GM04504 (cell line): ENCODE measurements around the gene PROSER3.

Experiments
- DNase-seq: peaks from one replicate; pipeline ENCODE4 v3.0.0-alpha.2; 2012; ENCODE audit warnings: low read depth

The PROSER3 gene

DNA sequence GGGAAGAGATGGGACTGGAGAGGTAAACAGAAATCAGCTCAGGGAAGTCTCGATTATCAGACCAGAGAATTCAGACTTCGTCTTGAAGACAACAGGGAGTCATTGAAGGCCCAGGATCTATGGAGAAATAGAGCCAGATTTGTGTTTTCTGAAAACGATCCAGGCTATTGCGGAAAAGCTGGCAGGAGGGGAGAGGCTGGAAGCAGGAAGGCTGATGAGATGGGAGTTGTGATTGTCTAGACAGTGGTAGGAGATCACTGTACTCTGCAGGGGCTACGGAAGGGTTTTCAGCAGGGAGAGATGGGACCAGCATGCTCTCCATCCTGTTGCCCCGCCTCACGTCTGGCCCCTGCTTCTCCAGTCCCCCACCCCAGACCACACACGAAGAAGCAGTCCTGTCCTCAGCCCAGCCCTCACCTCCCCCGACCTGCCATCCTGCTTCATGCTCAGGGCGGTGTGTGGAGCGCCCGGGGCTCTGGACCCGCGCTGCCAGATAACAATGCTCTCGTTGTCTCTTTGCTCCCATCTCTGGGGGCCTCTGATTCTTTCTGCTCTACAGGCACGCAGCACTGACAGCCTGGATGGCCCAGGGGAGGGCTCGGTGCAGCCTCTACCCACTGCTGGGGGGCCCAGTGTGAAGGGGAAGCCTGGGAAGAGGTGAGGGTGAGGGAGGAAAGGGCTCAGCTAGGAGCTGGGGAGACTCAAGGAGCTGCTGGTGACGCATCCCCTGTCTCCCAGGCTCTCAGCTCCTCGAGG lies 19.3 kb downstream of the PROSER3 start:
- no peak for DNase-seq

DNA sequence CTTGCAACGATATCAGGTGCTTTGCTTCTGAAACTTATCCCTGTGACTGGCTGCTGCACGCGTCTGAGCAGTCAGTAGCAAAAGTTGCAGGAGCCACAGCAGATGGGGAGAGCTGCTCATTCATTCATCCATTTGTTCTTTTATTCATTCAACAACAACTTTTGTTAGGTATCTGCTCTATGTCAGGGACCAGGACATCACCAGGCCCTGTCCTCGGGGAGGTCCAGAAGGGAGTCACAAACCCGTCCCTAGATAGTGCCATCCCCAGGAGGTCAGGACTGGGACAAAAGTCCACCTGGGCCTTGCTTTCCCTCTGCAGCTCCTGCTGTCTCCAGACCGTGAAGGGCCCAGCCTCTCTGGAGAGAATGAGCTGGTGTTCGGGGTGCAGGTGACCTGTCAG lies 20.0 kb downstream of the PROSER3 start:
- no peak for DNase-seq

DNA sequence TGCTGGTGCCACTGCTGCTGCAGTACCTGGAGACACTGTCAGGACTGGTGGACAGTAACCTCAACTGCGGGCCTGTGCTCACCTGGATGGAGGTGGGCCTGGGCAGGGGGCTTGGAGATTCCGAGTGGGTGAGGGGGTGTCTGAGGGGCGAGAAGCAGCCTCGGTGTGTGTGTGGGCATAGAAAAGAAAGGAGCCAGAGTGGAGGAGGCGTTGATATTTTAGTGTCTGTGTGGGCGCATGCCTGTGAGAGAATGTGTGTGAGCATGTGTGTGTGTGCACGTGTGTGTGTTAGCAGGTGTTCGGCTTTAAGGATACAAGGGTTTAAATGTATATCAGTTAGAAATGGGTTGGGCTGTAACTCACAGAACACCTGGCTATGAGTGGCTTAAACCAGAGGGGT lies 21.1 kb downstream of the PROSER3 start:
- no peak for DNase-seq

DNA sequence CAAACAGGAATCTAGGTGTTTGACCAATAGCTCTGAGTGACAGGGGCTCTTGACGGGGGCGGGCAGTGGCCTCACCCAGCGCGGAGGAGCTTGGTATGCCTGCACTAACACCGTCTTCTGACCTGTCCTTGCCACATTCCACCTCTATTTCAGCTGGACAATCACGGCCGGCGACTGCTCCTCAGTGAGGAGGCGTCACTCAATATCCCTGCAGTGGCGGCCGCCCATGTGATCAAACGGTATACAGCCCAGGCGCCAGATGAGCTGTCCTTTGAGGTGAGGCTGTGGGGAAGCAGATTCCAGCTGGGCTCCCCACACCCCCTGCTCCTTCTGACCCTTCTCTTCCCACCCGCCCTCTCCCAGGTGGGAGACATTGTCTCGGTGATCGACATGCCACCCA lies 22.1 kb downstream of the PROSER3 start:
- no peak for DNase-seq

DNA sequence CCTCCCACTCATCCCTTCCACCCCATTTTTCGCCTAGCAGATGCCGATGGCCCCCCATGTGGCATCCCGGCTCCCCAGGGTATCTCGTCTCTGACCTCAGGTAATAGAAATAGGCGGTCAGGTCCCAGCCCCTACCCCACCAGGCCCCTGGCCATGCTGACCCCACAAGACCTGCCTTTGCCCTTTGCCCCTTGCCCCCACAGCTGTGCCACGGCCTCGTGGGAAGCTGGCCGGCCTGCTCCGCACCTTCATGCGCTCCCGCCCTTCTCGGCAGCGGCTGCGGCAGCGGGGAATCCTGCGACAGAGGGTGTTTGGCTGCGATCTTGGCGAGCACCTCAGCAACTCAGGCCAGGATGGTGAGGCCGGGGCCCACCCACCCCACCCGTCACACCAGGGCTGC lies 22.7 kb downstream of the PROSER3 start:
- DNase-seq: no peak

DNA sequence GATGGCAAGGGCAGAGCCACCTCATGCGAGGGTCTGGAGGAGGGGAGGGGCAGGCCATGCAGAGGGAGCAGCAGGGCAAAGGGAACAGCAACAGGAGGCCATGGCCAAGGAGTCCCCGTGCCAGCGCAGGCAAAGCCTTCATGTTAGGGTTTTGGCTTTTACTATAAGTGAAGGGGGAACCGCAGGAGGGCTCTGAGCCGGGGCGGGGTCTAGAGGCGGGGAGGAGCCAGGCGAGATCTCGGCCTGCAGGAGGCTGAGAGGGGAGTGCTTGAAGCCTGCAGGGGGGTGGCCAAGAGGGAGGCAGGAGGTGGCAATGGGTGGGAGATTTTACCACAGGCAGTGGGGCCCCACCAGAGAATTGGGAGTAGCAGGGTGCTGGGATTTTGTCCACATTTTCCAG lies 23.7 kb downstream of the PROSER3 start:
- no peak for DNase-seq

DNA sequence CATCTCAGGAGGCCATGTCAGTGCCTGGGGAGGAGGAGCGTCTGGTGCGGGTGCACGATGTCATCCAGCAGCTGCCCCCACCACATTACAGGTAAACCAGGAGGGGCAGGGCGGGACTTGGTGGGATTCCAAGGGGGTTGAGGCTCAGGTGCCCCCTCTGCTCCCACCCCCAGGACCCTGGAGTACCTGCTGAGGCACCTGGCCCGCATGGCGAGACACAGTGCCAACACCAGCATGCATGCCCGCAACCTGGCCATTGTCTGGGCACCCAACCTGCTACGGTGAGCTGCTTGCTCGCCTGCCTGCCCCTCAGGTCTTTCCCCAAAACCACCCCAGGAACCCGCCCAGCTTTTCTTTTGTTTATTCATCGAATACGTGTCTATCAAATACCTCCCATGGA lies 24.6 kb downstream of the PROSER3 start:
- DNase-seq: no peak

DNA sequence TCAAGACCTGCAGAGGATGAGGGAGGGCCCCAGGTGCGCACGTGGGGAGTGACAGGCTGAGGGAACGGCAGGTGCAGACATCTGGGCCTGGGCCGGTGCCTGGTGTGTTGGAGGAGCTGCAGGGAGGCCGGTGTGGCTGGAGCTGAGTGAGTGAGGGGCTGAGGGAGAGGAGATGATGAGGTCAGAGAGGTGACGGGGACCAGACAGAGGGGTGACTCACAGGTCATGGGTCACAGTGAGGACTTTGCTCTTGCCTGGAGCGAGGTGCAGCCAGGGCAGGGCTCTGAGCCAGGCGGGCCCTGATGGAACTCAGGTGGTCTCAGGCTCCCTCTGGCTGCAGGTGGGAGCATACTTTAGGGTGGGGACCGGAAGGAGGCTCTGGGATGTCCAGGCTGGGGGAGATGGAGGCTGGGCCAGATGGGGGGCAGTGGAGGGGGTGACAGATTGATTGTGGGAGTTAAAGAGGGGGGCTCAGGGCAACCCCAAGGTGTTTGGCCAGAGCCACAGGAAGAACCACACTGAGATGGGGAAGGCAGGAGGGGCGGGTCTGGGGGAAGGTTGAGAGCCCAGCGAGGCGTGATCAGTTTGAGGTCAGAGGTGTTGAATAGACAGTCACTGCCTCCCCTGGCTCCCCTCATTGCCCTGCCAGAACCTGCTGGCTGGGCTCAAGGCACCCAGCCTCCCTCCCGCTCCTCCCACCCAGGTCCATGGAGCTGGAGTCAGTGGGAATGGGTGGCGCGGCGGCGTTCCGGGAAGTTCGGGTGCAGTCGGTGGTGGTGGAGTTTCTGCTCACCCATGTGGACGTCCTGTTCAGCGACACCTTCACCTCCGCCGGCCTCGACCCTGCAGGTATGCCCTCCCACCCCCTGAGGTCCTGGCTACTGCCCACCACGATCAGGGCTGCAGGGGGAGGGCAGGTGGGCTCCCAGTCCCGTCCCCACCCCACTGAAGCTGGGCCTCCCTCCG lies 25.8 kb downstream of the PROSER3 start:
- DNase-seq: no peak

DNA sequence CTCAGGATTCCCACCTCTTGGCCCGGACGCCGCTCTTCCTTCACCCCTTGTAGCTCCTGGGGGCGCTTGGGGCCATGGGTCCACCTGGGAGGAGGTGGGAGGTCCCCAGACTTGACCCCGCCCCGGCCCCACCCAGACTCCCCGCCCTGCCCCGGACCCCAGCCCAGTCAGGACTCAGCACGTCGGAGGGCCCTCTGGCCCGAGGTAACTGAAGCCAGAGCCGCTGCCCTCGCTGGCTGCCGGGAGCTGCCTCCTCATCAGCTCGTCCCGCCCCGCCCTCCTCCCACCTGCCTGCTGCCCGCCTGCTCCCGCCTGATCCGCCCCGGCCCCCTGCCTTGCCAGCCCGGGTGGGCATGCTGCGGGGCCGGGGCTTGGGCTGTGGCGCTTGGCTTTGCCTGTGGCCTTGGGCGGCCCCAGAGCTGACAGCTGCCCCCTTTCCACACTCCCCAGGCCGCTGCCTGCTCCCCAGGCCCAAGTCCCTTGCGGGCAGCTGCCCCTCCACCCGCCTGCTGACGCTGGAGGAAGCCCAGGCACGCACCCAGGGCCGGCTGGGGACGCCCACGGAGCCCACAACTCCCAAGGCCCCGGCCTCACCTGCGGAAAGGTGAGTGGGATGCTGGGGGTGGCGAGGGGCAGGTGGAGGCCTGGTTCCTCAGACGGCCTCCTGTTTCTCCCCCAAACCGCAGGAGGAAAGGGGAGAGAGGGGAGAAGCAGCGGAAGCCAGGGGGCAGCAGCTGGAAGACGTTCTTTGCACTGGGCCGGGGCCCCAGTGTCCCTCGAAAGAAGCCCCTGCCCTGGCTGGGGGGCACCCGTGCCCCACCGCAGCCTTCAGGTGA lies 26.7 kb downstream of the PROSER3 start:
- DNase-seq: no peak

DNA sequence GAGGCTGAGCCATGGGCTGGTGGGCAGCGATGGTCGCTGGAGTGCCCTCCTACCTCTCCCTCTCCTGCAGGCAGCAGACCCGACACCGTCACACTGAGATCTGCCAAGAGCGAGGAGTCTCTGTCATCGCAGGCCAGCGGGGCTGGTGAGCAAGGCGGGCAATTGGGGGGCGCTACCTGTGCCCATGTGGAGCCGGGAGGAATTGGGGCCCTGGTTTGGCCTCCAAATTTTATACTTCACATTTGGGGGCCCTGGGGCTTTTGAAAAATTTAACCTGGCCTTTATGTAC lies 27.3 kb downstream of the PROSER3 start:
- no peak for DNase-seq

DNA sequence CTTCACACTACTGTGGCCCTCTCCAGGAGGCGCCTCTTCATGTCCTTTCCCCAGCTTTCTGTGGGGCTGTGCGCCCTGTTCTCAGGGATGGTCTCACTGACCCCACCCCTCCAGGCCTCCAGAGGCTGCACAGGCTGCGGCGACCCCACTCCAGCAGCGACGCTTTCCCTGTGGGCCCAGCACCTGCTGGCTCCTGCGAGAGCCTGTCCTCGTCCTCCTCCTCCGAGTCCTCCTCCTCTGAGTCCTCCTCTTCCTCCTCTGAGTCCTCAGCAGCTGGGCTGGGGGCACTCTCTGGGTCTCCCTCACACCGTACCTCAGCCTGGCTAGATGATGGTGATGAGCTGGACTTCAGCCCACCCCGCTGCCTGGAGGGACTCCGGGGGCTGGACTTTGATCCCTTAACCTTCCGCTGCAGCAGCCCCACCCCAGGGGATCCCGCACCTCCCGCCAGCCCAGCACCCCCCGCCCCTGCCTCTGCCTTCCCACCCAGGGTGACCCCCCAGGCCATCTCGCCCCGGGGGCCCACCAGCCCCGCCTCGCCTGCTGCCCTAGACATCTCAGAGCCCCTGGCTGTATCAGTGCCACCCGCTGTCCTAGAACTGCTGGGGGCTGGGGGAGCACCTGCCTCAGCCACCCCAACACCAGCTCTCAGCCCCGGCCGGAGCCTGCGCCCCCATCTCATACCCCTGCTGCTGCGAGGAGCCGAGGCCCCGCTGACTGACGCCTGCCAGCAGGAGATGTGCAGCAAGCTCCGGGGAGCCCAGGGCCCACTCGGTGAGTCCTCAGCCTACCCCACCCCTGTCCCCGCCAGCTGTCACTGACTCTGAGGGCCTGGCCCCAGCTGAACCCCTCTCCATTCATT lies 28.6 kb downstream of the PROSER3 start:
- no peak for DNase-seq

DNA sequence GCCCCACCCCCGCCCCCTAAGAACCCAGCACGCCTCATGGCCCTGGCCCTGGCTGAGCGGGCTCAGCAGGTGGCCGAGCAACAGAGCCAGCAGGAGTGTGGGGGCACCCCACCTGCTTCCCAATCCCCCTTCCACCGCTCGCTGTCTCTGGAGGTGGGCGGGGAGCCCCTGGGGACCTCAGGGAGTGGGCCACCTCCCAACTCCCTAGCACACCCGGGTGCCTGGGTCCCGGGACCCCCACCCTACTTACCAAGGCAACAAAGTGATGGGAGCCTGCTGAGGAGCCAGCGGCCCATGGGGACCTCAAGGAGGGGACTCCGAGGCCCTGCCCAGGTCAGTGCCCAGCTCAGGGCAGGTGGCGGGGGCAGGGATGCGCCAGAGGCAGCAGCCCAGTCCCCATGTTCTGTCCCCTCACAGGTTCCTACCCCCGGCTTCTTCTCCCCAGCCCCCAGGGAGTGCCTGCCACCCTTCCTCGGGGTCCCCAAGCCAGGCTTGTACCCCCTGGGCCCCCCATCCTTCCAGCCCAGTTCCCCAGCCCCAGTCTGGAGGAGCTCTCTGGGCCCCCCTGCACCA lies 29.3 kb downstream of the PROSER3 start:
- DNase-seq: no peak

DNA sequence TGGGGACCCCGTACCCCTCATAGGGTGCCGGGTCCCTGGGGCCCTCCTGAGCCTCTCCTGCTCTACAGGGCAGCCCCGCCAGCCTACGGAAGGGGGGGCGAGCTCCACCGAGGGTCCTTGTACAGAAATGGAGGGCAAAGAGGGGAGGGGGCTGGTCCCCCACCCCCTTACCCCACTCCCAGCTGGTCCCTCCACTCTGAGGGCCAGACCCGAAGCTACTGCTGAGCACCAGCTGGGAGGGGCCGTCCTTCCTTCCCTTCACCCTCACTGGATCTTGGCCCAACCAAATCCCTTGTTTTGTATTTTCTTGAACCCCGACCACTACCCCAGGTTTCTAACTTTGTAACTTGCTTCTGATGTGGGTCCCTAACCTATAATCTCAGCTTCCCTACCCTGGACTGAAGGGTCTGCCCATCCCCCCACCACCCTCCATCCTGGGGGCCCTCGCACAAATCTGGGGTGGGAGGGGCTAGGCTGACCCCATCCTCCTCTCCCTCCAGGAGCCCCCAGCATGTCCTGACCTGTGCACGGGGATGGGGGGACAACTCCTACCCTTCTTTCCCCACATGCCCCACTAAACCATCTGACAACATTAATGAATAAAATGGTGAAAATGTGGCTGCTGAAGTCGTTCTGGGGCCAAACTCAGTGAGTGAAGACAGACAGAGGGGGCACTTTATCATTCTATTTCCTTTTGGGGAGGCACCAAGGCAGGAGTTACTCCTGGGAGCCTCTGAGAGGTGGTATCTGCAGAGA lies 30.4 kb downstream of the PROSER3 start:
- DNase-seq: no peak

DNA sequence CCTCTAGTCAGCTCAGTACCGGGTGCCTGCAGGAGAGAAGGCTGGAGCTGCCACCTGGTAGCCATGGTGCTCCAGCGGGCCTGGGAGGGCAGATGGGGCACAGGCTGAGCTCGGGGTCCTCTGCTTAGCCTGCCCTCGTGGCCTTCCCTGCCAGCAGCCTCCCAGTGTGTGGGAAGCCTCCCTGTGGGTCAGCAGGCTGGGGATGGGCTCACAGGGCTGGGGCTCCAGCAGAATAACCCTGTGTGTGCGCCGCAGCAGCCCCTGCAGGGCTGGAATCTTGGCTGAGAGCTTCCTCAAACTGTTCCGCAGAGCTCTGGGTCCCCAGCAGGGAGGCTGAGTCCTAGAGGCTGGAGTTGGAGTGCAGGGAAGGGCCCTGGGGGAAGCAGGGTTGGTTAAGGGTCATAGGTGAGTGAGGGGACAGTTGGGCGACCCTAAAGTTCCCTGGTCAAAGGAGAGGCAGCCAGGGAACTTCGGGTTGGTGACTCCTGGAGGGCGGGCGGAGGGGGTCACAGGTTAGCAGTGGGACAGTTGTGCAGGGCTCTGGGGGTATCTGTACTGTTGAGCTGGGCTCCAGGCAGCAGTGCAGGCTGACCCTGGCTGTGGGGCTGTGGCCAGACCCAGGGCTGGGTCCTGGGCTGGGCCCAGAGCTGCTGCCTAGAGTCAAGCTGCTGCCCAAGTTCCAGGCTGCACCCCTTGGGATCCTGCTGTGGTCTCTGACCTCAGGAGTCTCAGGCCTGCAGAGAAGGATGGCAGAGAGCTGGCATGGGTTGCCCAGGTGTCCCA lies 31.4 kb downstream of the PROSER3 start:
- DNase-seq: no peak

DNA sequence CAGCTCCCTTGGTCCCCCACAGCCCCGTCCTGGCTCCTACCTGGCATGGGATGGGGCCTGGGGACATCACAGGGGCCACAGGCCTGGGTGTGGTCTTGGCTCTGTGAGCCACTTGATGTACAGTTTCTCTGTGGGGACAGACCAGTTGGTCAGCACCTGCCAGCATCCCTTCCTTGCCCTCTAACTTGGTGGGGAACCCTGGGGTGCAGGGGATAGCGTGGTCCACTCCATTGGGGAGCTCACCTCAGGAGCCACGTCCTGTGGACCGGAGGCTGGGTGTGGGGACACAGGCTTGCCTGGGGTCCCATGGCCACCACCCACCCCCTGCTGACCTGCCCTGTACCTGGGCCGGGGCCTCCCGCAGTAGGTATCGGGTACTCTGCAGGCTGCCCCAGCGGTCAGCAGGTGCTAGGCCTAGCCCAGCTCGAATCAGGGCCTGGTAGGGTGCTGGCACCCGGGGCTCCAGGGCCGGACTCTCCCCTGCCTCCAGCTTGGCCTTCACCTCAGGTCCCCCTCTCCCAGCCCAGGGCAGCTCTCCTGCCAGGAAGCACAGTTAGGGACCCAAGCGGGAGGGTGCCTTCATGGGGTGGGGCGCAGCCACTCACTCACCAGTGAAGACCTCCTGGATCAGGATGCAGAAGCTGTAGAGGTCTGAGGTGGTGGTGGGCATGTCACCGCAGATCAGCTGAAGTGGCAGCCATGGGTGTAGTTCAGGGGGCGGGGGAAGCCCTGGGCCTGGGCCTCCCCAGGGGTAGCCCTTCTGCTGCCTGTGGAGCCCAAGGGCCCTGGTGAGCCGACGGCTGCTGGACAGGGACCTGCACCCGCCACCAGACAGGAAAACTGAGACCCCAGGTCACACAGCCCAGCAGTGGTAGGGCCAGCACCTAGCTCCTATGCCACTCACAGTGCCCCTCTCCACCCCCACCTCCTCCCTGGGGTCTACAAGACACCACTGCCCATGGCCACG lies 32.3 kb downstream of the PROSER3 start:
- no peak for DNase-seq

DNA sequence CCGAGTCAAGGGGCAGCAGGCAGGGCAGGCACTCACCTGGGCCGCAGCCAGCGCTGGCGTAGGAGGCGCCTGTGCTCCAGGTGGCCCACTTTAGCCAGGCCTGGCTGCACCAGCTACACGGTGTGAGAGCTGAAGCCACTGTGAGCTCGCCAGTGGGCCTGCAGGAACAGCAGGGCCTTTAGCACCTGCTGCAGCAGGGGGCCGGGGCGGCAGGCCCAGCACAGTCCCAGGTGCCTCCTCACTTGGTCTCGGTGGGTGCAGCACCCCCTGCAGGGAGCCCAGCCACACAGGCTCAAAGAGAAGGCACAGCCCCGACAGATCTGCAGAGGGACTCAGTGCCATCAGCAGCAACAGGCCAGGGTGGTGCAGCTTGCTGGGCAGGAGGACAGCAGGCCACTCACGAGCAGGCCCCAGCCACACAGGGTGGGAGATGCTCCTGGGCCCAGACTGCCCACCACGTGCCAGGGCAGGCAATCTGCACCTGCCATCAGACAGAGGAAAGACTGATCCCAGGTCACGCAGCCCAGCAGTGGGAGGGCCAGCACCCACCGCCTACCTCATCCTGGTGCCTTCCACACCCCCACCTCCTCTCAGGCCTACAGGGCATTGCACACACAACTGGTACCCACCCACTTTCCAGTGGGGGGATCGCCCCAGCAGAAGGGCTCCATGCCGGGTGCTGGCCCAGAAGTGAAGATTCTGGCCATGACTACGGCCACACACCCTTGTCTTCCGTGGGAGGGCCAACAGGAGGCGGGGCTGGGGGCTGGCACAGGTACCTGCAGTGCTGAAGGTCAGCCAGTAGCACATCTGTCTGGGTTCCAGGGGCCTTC lies 33.2 kb downstream of the PROSER3 start:
- DNase-seq: no peak

DNA sequence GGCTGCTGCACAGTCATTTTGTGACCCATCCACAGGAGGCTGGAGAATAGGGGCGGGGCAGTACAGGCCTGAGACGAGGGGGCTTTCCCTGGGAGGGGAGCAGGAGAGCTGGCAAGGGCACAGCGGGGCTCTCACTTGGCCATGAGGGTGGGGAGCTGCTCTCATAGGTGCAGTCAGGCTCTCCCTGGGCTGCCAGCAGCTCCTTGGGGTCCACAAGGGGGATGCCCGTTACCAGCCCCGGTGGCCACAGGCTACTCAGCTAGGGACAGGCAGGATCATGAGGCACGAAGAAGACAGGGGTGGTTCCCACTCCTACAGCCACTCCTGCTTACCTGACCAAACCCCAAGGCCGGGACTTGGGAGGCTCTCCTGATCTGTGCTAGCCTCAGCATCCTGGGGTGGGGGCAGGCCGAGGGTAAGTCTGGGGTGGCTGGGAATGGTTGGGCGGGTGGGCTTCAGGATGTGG lies 33.9 kb downstream of the PROSER3 start:
- DNase-seq: no peak
